ENCODE data around the gene EIF5AL1. TPM values are rescaled to one million over a fixed set of nuclear protein-coding genes. Genes with fewer than 3 reads are reported as not detected.
"Not testable (repeated sequence)": the region's sequence is repeated elsewhere in the genome, so short reads cannot be mapped to it uniquely, and the experiment has no call there.

The EIF5AL1 gene
- polyA plus RNA-seq (2013, experiment 1 of 2) = 0.38 TPM
- 0.39 TPM for polyA plus RNA-seq (2013, experiment 2 of 2)

GRCh38 chr10:79511891-79512583, at the start of gene EIF5AL1:
Gene EIF5AL1 (plus strand): TSS chr10:79512533. CDS start chr10:79512650, 117 bp downstream.
- not testable (repeated sequence) for H3K36me3 ChIP-seq (replicated peaks in 1 of 2; ENCODE audit: control insufficient read depth in 2 of 2, insufficient read depth in 2 of 2, low read length in 2 of 2); H3K27ac ChIP-seq (replicated peaks; ENCODE audit: low read length); DNase-seq (ENCODE audit: low spot score); H3K14ac ChIP-seq (ENCODE audit: low read length); H3K4ac ChIP-seq (ENCODE audit: low read length); H3K27me3 ChIP-seq (ENCODE audit: control insufficient read depth in 3 of 3, insufficient read depth in 3 of 3, low read depth in 1 of 3, low read length in 3 of 3); H3K9me3 ChIP-seq (replicated peaks in 1 of 2; ENCODE audit: control insufficient read depth in 2 of 2, insufficient read depth in 1 of 2, low read depth in 1 of 2, low read length in 2 of 2); H4K8ac ChIP-seq (ENCODE audit: low read depth, low read length); H3K4me1 ChIP-seq (ENCODE audit: control insufficient read depth in 2 of 2, insufficient read depth in 1 of 2, low read depth in 1 of 2, low read length in 2 of 2); H2BK5ac ChIP-seq (ENCODE audit: low read length); H4K91ac ChIP-seq (ENCODE audit: low read depth, low read length, poor library complexity); H3K23ac ChIP-seq (ENCODE audit: low read depth, low read length, poor library complexity); H2BK120ac ChIP-seq (ENCODE audit: low read depth, low read length); H2AFZ ChIP-seq (ENCODE audit: low read length); H3K4me2 ChIP-seq (ENCODE audit: insufficient read depth, low read length, poor library complexity, severe bottlenecking); H2BK15ac ChIP-seq (ENCODE audit: low read length); H3K18ac ChIP-seq (ENCODE audit: low read length); H2BK12ac ChIP-seq (ENCODE audit: low read length); H3K79me1 ChIP-seq (ENCODE audit: low read depth, low read length); H2AK5ac ChIP-seq (ENCODE audit: low read depth, low read length); H3K4me3 ChIP-seq (ENCODE audit: low read length in 2 of 2); H3K9ac ChIP-seq (ENCODE audit: low read depth, low read length, poor library complexity)
- no CpG with 5 or more reads among the region's 17 CpGs for WGBS, 2 donors (ENCODE audit: extremely low coverage in 2 of 2, insufficient read length in 2 of 2, insufficient replicate concordance in 1 of 2)

- Histone ChIP-seq H3K4me2 (ENCODE audit: insufficient read depth, low read length, poor library complexity, severe bottlenecking) (no peak overlapping the region), H2BK5ac (ENCODE audit: low read length) (no peak overlapping the region), H3K14ac (ENCODE audit: low read length) (no peak overlapping the region), H3K9ac (ENCODE audit: low read depth, low read length, poor library complexity) (no peak overlapping the region), H3K9me3 (replicated peaks in 1 of 2; ENCODE audit: control insufficient read depth in 2 of 2, insufficient read depth in 1 of 2, low read depth in 1 of 2, low read length in 2 of 2) (no peaks in the 10 kb centered on the region), H2AFZ (ENCODE audit: low read length) (no peak overlapping the region), H2BK12ac (ENCODE audit: low read length) (no peak overlapping the region), H3K27ac (replicated peaks; ENCODE audit: low read length) (no peak overlapping the region), H3K23ac (ENCODE audit: low read depth, low read length, poor library complexity) (no peak overlapping the region), H2BK15ac (ENCODE audit: low read length) (no peak overlapping the region), H3K79me1 (ENCODE audit: low read depth, low read length) (no peaks in the 10 kb centered on the region), H3K18ac (ENCODE audit: low read length) (peak overlapping the region; percentile 3), H3K4me3 (ENCODE audit: low read length in 2 of 2) (no peak overlapping the region), H3K27me3 (ENCODE audit: control insufficient read depth in 3 of 3, insufficient read depth in 3 of 3, low read depth in 1 of 3, low read length in 3 of 3) (peaks cover 0 to 38% (median 0%) of the 10 kb centered on the region in 3 experiments), H3K4me1 (ENCODE audit: control insufficient read depth in 2 of 2, insufficient read depth in 1 of 2, low read depth in 1 of 2, low read length in 2 of 2) (no peaks in the 10 kb centered on the region), H4K91ac (ENCODE audit: low read depth, low read length, poor library complexity) (no peak overlapping the region), H3K36me3 (replicated peaks in 1 of 2; ENCODE audit: control insufficient read depth in 2 of 2, insufficient read depth in 2 of 2, low read length in 2 of 2) (no peaks in the 10 kb centered on the region), H2BK120ac (ENCODE audit: low read depth, low read length) (no peak overlapping the region), H4K8ac (ENCODE audit: low read depth, low read length) (no peak overlapping the region), H3K4ac (ENCODE audit: low read length) (no peak overlapping the region), H2AK5ac (ENCODE audit: low read depth, low read length) (no peak overlapping the region)
- no CpG with 5 or more reads among the region's 10 CpGs for WGBS, 2 donors (ENCODE audit: extremely low coverage in 2 of 2, insufficient read length in 2 of 2, insufficient replicate concordance in 1 of 2)
- no peak for DNase-seq (ENCODE audit: low spot score)
Observed at GRCh38 chr10:79463578-79464496, 48.5 kb upstream of the EIF5AL1 start.

DNA sequence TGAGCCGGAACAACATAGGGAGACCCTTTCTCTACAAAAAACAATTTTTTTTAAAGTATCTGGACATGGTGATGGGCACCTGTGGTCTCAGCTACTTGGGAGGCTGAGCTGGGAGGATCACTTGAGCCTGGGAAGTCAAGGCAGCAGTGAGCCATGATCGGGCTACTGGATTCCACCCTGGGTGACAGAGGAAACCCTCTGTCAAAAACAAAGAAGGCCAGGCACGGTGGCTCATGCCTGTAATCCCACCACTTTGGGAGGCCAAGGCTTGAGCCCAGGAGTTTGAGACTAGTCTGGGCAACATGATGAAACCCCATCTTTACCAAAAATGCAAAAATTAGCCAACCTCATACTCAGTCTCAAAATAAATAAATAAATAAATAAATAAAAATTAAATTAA, 47.0 kb upstream of the EIF5AL1 start:
- H2AK5ac ChIP-seq (ENCODE audit: low read depth, low read length) = no peak overlapping the region
- H3K27me3 ChIP-seq (ENCODE audit: control insufficient read depth in 3 of 3, insufficient read depth in 3 of 3, low read depth in 1 of 3, low read length in 3 of 3) = peaks cover 0 to 30% (median 0%) of the 10 kb centered on the region in 3 experiments
- no peaks in the 10 kb centered on the region for H3K4me1 ChIP-seq (ENCODE audit: control insufficient read depth in 2 of 2, insufficient read depth in 1 of 2, low read depth in 1 of 2, low read length in 2 of 2)
- no peak overlapping the region for H4K91ac ChIP-seq (ENCODE audit: low read depth, low read length, poor library complexity)
- H2BK12ac ChIP-seq (ENCODE audit: low read length) = no peak overlapping the region
- H3K36me3 ChIP-seq (replicated peaks in 1 of 2; ENCODE audit: control insufficient read depth in 2 of 2, insufficient read depth in 2 of 2, low read length in 2 of 2) = no peaks in the 10 kb centered on the region
- no peak overlapping the region for H3K23ac ChIP-seq (ENCODE audit: low read depth, low read length, poor library complexity)
- no peak for DNase-seq (ENCODE audit: low spot score)
- H3K27ac ChIP-seq (replicated peaks; ENCODE audit: low read length) = no peak overlapping the region
- no peak overlapping the region for H2BK120ac ChIP-seq (ENCODE audit: low read depth, low read length)
- H4K8ac ChIP-seq (ENCODE audit: low read depth, low read length) = no peak overlapping the region
- H2AFZ ChIP-seq (ENCODE audit: low read length) = no peak overlapping the region
- no CpG with 5 or more reads among the region's 3 CpGs for WGBS, 2 donors (ENCODE audit: extremely low coverage in 2 of 2, insufficient read length in 2 of 2, insufficient replicate concordance in 1 of 2)
- no peak overlapping the region for H3K4me3 ChIP-seq (ENCODE audit: low read length in 2 of 2)
- H3K4ac ChIP-seq (ENCODE audit: low read length) = no peak overlapping the region
- no peak overlapping the region for H3K18ac ChIP-seq (ENCODE audit: low read length)
- H2BK15ac ChIP-seq (ENCODE audit: low read length) = no peak overlapping the region
- no peak overlapping the region for H2BK5ac ChIP-seq (ENCODE audit: low read length)
- H3K9ac ChIP-seq (ENCODE audit: low read depth, low read length, poor library complexity) = no peak overlapping the region
- H3K9me3 ChIP-seq (replicated peaks in 1 of 2; ENCODE audit: control insufficient read depth in 2 of 2, insufficient read depth in 1 of 2, low read depth in 1 of 2, low read length in 2 of 2) = no peaks in the 10 kb centered on the region
- H3K79me1 ChIP-seq (ENCODE audit: low read depth, low read length) = no peaks in the 10 kb centered on the region
- no peak overlapping the region for H3K4me2 ChIP-seq (ENCODE audit: insufficient read depth, low read length, poor library complexity, severe bottlenecking)
- H3K14ac ChIP-seq (ENCODE audit: low read length) = no peak overlapping the region

- H3K4ac ChIP-seq (ENCODE audit: low read length) = no peak overlapping the region
- H4K8ac ChIP-seq (ENCODE audit: low read depth, low read length) = no peak overlapping the region
- H2AFZ ChIP-seq (ENCODE audit: low read length) = peak overlapping the region; percentile 19
- no peak overlapping the region for H3K4me3 ChIP-seq (ENCODE audit: low read length in 2 of 2)
- H3K23ac ChIP-seq (ENCODE audit: low read depth, low read length, poor library complexity) = no peak overlapping the region
- H3K9ac ChIP-seq (ENCODE audit: low read depth, low read length, poor library complexity) = no peak overlapping the region
- H2AK5ac ChIP-seq (ENCODE audit: low read depth, low read length) = no peak overlapping the region
- H3K27ac ChIP-seq (replicated peaks; ENCODE audit: low read length) = no peak overlapping the region
- H3K4me1 ChIP-seq (ENCODE audit: control insufficient read depth in 2 of 2, insufficient read depth in 1 of 2, low read depth in 1 of 2, low read length in 2 of 2) = peaks cover 0 to 3% of the 10 kb centered on the region in 2 donors
- no peaks in the 10 kb centered on the region for H3K36me3 ChIP-seq (replicated peaks in 1 of 2; ENCODE audit: control insufficient read depth in 2 of 2, insufficient read depth in 2 of 2, low read length in 2 of 2)
- H3K18ac ChIP-seq (ENCODE audit: low read length) = no peak overlapping the region
- no peak overlapping the region for H2BK5ac ChIP-seq (ENCODE audit: low read length)
- H3K27me3 ChIP-seq (ENCODE audit: control insufficient read depth in 3 of 3, insufficient read depth in 3 of 3, low read depth in 1 of 3, low read length in 3 of 3) = peaks cover 0 to 9% (median 0%) of the 10 kb centered on the region in 3 experiments
- no peak for DNase-seq (ENCODE audit: low spot score)
- no peak overlapping the region for H3K4me2 ChIP-seq (ENCODE audit: insufficient read depth, low read length, poor library complexity, severe bottlenecking)
- no peaks in the 10 kb centered on the region for H3K79me1 ChIP-seq (ENCODE audit: low read depth, low read length)
- H2BK120ac ChIP-seq (ENCODE audit: low read depth, low read length) = no peak overlapping the region
- H4K91ac ChIP-seq (ENCODE audit: low read depth, low read length, poor library complexity) = no peak overlapping the region
- H2BK15ac ChIP-seq (ENCODE audit: low read length) = no peak overlapping the region
- no peak overlapping the region for H2BK12ac ChIP-seq (ENCODE audit: low read length)
- H3K14ac ChIP-seq (ENCODE audit: low read length) = no peak overlapping the region
- WGBS, 2 donors (ENCODE audit: extremely low coverage in 2 of 2, insufficient read length in 2 of 2, insufficient replicate concordance in 1 of 2) = no CpG with 5 or more reads among the region's 3 CpGs
- no peaks in the 10 kb centered on the region for H3K9me3 ChIP-seq (replicated peaks in 1 of 2; ENCODE audit: control insufficient read depth in 2 of 2, insufficient read depth in 1 of 2, low read depth in 1 of 2, low read length in 2 of 2)
Observed at GRCh38 chr10:79468015-79468560, 44.2 kb upstream of the EIF5AL1 start.
